GM18909 (cell line): Measurements from ENCODE around the gene GINM1.

Experiments used
- ATAC-seq: cut with Tn5 transposase; IDR thresholded peaks from one replicate; pipeline ENCODE4 v1.9.1; 2021; ENCODE audit warnings: mild to moderate bottlenecking; ENCODE audit not compliant: unreplicated experiment, poor library complexity

GINM1 gene, protein sequence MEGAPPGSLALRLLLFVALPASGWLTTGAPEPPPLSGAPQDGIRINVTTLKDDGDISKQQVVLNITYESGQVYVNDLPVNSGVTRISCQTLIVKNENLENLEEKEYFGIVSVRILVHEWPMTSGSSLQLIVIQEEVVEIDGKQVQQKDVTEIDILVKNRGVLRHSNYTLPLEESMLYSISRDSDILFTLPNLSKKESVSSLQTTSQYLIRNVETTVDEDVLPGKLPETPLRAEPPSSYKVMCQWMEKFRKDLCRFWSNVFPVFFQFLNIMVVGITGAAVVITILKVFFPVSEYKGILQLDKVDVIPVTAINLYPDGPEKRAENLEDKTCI

DNA sequence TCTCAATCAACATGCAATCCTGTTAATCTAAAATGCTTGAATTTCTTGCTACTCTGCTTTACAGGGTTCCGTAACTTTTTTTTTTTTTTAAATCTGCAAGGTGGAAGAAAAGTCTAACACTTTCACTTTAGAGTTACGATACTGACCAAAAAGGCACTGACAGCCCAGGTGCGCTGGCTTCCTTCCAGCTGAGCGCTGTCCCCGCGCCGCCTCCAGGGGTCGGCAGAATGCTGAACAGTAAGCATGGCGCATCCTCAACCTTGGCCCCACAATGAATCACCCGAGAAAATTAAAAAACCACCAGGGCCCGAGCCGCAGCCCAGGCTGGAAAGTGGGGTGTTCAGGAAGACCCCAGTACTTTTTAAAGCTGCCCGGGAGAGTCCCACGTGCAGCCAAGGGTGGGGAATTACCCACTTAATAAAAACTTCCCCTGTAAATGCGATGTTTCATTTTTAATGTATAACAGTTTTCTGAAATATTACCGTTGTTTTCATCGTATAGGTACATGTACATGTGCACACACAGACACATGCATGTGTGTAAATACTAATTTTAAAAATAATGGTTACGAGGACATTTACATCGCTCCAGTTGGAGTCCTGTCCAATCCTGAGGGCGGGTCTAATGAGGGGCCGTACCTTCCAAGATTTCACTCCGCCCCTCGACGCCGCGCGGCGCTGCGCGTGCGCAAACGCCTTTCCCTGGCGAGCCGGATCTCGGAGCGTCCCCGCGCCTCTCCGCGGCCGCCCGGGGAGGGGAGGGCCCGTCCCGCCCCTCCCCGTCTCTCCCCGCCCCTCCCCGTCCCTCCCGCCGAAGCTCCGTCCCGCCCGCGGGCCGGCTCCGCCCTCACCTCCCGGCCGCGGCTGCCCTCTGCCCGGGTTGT lies at the start of gene GINM1:
TSS of gene GINM1 (plus strand) at position 849 of the 883 bp plus-strand sequence. CDS start 40 bp downstream, outside the sequence.
- peak; percentile 83 for ATAC-seq

DNA sequence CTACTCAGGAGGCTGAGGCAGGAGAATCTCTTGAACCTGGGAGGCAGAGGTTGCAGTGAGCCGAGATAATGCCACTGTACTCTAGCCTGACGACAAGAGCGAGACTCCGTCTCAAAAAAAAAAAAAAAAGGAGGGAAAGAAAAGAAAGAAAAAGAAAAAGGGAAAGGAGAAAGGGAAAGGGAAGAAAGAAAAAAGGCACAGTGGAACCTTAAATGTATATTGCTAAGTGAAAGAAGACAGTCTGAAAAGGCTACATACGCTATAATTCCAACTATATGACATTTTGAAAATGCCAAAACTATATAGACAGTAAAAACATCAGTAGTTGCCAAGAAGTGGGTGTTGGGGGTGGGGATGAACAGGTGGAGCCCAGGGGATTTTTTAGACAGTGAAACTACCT lies 36.5 kb upstream of the GINM1 start:
- ATAC-seq, result no peak

DNA sequence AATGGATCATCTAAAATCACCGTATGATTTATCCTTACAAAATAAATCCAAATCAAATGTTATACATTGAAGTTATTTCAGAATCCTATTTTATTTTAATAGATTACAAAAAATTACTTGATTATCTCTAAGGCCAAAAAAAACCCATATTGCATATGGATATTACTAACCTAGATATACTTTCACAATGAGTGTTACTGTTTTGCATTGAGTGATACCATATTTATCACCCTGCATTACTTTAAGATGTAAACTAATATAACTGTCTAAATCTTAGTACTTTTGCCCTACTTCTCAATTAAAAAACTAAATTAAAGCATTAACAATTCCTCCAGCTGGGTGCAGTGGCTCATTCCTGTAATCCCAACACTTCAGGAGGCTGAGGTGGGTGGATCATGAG lies 31.4 kb upstream of the GINM1 start:
- ATAC-seq, result no peak

DNA sequence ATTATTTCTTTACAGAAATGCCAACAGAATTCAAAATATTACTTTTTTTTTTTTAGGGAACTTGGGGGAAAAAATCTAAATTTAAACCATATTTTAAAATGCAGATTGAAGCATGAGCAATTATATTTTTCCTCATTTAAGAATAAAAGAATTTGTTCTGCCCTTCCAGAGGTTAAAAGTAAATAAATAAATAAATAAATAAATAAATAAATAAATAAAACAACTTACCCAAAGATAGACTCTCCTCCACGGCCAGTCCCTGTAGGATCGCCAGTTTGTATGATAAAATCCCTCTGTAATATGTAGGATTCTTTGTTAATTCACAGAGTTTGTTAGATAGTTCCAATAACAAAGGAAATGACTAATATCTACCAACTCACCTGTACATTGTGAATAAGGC lies 25.0 kb upstream of the GINM1 start:
- no peak for ATAC-seq

DNA sequence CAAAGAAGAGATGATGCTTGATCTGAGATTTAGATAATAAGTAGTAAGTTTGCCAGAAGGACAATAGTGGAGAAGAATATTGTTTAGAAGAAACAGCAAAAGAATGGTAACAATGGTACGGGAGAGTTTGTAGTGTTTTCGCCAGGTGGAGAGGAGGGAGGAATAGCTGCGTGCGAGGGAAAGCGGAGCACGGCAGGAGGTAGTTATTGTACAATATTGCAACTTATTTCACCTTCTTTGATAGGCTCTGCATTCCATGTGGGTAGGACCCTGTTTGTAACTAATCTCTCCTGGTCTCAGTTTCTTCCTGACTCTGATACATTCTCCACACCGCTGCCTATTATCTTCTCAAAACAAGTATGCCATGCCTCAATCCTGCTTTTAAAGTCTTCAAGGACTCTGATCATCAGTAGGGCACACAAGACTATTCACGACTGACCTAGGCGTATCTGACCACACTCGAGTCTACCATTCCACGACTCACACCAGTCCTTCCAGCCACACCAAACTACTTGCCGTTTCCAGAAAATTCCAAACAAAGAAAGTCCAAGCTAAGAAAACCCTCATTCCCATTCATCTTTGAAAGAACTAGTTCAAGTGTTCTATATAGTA lies 21.4 kb upstream of the GINM1 start:
- no peak for ATAC-seq

DNA sequence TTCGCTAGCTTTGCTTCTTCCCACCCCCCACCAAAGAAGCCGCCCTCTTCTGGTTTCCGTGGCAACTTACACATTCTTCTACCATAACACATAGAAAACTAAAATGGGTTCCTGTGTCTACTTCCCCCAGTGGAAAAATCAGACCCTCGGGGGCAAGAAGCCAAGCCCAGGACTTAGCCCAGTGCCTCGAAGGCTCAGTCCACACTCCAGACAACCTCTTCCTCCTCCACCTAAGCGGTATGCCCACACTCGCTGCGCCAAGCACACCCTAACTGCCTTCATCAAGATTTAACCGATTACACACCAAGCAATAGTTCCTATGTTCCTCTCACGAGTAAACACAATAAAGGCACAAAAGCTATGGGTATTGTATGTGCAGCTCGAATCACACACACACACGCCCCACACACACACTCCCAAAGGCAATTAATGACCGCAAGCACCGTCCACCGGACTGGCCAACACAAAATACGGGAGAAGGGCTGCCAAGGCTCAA lies 20.9 kb upstream of the GINM1 start:
- peak; percentile 27 for ATAC-seq

DNA sequence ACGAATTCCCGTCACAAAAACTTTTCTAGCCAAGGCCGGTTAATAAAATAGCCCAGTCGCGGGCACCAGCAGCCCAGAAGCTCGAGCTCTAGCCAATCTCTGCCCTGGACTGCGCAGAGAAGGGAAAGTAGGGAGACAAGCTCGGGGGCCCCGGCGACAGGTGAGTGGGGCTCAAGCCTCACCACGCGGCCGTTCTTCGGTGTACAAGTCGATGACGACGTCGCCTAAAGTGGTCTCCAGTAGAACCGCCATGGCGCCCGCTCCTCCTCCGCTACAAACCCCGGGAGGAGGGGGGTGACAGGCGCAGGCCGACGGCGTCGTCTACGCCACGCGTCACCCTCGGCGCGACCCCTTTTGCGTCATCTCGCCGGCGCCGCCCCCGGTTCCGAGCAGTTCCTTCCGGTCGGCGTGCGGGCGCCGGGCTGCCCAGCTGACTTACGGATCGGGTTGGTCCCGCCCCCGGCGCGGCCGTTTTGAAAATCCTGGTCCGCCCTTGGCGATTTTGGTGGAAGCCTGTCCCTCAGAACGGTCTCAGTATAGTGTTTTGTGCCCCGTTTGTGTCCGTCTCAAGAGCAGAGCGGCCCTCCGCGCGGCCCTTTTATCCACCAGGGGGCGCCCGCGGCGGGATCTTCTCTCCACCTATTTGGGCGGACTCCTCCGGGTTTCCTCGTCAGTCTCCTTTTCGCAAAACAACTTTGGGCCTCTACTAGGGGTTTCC lies 20.3 kb upstream of the GINM1 start, which contains the start of gene PPIL4:
TSS of gene PPIL4 (minus strand) at position 290 of the 718 bp plus-strand sequence. CDS start at position 252, 38 bp downstream.
- ATAC-seq, result peak; percentile 94

DNA sequence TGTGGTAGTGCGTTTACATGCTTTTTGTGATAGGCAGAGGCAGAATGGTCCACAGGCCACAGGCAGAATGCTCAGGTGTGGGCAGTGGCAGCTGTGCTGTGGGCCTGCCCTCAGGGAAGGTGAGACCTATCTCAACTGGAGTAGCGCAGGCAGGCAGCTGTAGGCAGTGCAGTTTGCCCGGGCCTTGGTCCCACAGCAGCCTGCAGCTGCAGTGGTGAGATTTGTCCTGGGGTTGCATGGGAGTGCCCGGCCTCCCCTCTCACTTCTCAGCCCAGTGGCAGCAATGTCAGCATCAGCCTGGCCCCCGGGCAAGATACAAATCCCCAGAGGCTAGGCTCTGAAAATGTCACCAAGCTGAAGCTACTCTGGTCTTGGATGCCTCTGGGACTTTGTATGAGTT lies 14.3 kb upstream of the GINM1 start:
- ATAC-seq, result no peak

DNA sequence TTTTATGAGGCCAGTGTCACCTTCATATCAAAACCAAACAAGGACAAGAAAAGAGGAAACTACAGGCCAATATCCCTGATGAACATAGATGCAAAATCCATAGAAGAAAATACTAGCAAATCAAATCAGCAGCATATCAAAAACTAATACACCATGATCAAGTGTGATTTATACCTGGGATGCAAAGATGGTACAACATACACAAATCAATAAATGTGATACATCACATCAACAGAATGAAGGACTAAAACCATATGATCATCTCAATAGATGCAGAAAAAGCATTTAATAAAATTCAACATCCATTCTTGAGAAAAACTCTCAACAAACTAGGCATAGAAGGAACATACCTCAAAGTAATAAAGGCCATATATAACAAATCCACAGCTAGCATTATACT lies 8.1 kb upstream of the GINM1 start:
- no peak for ATAC-seq

DNA sequence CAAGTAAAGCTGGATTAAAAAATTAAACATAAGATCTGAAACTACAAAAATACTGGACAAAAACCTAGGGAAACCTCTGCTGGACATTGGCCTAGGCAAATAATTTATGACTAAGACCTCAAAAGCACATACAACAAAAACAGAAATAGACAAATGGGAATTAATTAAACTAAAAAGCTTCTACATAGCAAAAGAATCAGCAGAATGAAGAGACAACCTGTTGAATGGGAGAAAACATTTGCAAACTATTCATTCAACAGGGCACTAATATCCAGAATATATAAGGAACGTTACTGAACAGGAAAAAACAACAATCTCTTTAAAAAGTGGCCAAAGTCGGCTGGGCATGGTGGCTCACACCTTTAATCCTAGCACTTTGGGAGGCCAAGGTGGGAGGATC lies 6.8 kb upstream of the GINM1 start:
- no peak for ATAC-seq

DNA sequence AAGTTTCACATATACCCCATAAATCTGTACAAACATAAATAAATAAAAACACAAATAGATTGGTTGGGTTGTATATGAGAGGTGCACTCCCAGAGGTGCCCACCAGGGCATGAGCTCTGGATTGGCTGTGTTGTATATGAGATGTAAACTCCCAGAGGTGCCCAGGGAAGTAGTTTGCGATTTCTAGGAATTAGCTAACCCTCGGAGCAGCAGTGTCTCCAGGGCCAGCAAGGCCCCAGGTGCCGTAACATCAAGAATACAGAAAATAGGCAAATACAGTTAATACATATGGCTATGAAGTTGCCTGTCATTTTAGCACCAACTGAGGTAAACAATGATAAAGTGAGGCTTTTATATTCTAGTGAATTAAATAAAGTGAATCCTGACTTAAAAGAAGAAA lies 5.4 kb upstream of the GINM1 start:
- ATAC-seq, result peak; percentile 34

DNA sequence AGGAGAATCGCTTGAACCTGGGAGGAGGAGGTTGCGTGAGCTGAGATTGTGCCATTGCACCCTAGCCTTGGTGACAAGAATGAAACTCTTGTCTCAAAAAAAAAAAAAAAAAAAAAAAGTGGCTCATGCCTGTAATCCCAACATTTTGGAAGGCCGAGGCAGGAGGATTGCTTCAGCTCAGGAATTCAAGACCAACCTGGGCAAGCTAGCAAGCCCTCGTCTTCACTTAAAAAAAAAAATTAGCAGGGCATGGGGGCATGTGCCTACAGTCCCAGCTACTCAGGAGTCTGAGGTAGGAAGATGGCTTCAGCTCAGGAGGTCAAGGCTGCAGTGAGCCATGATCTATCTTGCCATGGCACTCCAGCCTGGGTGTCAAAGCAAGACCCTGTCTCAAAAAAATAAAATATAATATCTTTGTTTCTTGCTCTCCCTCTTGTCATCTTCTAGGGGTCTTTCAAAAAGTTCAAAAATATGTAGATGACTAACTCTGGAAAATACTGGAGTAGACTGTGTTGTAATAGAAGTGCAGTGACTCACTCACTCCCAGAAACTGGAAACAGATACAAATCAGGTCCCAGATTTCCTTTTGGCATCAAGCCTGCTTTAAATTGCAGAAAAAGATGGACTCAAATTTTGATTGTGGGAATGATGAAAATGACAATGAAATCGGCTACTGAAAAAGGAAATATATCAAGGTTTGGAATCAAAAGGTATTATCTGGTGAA lies 2.8 kb upstream of the GINM1 start:
- ATAC-seq, result no peak

DNA sequence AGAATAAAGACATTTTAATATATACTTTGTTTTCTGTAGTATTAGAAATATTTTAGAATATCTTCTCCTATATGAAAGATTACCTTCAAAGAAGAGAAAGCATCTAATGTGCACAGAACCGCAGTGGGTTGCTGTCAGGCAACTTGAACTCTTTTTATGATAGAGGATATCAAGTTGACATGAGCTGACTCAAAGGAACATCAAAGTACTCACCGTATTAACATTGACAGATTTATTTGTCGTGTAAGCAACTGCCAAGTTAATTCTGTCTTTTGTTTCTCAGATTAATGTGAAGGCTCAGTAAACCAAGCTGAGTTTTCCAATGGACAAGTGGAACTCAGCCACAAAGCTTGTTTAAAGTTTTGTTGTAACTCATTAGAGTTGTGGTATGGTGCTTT lies 2.2 kb upstream of the GINM1 start:
- no peak for ATAC-seq

DNA sequence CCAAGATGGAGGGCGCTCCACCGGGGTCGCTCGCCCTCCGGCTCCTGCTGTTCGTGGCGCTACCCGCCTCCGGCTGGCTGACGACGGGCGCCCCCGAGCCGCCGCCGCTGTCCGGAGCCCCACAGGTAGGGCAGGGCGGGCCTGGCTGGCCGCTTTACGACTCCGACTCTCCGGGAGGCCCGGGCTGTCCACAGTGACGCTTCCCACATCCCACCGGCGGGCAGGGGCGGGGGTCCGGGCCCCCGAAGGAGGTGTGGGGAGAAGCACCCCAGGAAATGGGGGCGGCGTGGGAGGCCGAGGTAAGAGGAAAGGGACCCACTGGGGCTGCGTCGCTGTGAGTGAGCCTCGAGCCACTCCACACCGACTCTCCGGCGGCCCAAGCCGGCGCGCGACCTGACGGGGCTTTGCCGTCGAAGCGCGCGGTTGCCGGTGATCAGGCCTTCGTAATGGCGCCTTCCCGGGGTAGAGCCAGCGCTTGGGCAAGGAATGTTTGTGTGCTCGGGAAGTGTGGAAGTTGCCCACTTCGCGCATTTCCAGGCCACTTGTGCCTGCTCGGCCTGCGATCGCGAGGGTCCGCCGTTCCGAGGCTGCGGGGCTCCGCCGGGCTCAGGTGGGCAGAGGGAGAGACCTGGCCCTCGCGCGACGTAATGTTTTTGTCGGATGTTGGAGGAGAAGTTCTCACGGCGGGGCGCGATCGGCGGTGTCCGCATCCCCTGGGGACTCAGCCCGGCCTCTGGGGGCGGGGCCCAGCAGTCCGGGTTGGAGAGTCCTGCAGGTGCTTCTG lies 427 bp downstream of the GINM1 start:
- ATAC-seq, result peak; percentile 17

DNA sequence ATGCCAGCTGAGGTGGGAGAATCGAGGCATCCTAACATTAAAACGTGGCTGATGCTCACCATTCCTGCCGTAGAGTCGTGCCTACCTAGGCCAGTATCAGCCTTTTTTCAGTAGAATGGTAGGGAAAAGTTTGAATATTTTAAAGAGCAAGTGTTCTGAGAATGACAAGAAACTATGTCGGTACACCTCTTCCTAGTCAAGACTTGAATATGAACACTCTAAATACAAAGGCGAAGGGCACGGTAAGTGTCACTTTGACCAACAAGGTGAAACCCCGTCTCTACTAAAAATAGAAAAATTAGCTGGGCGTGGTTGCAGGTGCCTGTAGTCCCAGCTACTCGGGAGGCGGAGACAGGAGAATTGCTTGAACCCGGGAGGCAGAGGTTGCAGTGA lies 1.0 kb downstream of the GINM1 start:
- no peak for ATAC-seq

DNA sequence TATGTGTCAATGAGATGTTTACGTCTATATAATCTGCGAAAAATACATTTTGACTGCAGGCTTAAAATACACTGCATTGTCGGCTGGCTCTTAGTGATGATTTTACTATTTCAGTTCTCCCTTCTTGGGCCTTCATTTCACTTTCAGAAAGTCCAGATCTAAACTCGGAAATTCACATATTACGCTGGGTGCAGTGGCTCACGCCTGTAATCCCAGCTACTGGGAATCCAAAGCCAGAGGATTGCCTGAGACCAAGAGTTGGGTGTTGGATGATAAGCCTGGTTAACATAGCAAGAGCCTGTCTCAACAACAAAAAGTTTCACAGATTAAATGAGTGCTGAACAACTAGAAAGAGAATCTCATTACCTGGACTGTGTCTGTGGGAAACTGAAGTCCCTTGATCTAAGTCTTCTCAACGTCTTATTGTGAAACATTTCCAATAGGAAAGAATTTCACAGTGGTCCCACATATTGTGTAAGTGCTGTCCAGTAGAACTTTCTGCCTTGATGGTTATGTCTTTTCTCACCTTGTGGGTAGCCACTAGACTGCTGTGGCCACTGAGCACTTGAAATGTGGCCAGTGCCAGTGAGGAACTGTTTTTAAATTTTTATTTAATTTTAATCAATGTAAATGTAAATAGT lies 1.9 kb downstream of the GINM1 start:
- ATAC-seq, result no peak

DNA sequence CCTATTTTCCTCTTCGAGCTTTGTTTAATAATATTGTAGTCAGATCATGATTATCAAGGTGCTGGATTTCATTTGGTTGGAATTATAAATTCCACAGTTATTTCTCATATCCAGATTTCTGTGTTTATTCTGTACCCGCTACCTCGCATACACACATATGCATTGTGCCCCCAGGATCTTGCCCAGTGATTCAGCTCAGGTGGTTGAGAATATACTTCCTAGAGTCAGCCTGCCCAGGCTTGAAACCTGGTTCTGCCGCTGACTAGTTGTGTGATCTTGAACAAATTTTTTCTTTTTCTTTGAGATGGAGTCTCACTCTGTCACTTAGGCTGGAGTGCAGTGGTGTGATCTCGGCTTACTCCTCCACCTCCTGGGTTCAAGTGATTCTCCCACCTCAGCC lies 14.7 kb downstream of the GINM1 start:
- no peak for ATAC-seq

DNA sequence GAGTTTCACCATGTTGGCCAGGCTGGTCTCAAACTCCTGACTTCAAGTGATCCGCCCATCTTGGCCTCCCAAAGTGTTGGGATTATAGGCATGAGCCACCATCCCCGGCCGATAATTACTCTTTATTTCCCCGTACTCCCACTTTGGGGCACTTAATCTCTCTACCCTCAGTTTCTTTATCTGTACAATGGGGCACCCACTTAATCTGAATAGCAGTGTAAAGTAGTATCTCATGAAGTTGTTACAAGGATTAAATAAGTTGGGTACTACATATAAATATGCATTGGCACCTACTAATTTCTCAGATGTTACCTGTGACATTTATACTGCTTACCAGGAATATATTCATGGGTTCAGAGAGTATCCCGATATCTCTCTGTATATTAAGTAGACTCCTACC lies 15.2 kb downstream of the GINM1 start:
- no peak for ATAC-seq
